Right renal cortex interstitium (tissue), 3 donors: ENCODE results near the gene PRICKLE4. TPM values are rescaled to one million over a fixed set of nuclear protein-coding genes. Genes with fewer than 3 reads are reported as not detected.
A peak's percentile ranks its signal among the peaks of the same experiment; 100 is the strongest.

Experiments
- DNase-seq, 3 donors: peaks; one replicate each; pipeline ENCODE4 v3.0.0-alpha.2; 2013; ENCODE audit warnings: low read depth in 3 of 3, low spot score in 2 of 3
- polyA plus RNA-seq, 3 donors: library from polyadenylated mRNA; unstranded; fragments of 120-200 nt; gene quantifications; one replicate each; pipeline ENCODE4 v1.2.1, GENCODE V29; 2013; ENCODE audit not compliant: insufficient read length in 3 of 3

The PRICKLE4 gene, protein sequence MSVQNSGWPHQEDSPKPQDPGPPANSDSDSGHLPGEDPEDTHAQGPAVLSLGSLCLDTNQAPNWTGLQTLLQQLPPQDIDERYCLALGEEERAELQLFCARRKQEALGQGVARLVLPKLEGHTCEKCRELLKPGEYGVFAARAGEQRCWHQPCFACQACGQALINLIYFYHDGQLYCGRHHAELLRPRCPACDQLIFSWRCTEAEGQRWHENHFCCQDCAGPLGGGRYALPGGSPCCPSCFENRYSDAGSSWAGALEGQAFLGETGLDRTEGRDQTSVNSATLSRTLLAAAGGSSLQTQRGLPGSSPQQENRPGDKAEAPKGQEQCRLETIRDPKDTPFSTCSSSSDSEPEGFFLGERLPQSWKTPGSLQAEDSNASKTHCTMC
- 1 to 10 TPM; 2.4 to 5.4 (median 4.3) TPM for polyA plus RNA-seq

DNA sequence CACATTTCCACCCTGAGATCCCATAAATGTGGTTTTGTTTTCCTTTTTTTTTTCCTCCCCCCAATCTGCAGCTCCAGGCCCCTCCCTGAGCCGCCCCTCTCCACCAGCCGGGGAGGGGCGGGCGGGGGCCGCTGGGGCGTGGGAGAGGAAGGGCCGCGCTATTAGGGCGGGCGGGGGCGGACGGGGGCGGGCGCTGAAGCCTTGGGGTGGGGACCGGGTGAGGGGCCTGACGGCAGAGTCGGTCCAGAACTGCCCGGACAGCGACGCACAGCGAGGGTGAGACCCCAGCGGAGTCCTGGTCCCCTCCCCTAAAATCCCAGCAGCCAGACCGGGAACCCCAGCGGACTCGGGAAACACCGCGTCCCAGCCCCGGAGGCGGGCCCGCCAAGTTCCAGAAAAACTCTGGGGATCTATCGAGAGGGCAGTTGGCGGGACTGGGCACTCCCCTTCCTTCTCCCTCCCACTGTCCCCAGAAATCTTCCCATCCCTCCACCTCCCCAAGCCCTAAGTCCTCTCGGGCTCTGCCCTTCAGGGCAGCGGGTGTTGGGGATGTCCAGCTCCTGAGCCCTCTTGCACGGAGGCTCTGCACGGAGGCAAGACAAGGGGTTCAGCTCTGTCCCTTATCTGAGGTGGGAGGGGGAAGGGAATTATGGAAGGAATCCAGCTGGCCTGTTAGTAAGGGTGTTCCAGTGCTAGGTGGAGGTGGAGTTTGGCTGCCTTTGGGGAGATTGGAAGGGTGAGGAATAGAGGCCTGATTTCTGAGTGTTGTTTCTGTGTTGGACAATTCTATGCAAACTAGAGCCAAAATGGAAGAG, at the start of gene PRICKLE4:
Gene PRICKLE4 (plus strand): TSS at position 232 of the 815 bp plus-strand sequence. CDS start 2,692 bp downstream, outside the sequence.
- DNase-seq = no peak

DNA sequence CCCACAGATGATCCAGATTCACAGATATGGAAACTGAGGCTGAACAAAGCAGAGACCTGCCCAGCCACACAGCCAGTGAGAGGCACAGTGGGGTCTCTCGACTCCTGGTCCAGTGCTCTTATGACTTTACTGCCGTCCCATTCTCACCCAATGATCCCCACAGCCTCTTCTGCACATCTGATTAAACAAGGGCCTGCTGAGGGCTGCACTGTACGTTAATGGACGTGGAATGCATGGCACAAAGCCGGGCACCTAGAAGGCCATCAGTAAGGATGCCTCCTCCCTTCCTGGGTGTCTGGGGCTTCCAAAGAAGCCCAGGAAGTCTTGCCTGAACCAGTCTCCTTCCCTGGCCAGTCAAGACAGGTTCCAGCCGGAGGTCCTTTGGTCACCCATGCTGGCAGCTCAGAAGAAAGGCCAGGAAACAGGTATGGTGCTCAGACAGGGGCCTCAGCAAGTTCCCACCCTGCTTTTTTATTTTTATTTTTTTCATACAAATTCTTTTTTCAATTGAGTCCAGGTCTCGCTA, 49.0 kb upstream of the PRICKLE4 start:
- no peak for DNase-seq

DNA sequence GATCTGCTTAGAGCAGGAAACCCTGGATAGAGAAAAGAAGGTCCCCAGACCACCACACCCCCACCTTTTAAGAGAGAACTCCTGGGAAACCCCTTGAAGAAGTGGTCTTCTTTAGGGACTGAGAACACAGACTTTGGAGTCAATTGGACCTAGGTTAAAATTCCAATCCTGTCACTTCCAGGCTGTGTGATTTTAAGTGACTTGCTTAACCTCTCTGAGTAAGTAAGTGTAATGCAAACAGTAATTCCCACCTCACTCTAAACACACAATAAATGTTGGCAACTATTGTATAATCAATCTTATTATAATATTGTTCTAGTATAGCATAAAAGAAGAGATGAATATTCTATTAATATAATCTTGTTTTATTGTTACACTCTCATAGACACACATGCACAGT, 48.4 kb upstream of the PRICKLE4 start:
- DNase-seq = no peak

DNA sequence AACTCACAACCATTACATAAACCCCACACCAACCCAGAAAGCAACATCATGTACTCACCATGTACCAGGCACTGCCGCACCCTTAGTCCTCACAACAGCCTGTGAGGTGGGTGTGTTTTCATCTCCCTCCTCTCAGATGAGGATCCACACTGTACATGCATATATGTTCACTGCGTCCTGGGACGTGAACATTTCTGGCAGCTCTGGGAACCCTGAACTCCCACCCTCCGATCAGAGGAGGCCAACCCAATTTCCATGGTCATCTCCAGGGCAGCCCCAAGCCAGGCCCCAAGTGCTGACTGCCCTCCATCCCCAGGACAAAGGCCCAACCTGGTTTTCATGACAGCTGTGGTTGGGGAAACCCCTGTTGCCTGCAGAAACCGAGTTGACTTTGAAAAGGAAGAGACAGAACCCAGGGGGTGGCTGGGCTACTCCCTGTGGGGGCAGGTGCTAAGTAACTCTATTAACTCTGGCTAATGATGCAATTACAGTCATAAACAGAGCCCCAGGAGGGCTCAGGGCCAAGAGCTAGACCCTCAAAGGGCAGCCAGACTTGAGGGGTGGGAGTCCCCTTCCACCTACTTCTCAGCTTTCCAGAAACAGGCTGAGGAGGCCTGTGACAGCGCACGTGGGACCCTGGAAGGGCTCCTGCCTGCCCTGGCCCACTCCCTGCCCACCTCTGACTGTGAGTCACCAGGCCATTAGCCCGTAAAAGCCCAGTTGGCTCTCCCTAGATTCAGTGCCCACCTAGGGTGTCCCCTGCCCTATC, 47.8 kb upstream of the PRICKLE4 start:
- no peak for DNase-seq

DNA sequence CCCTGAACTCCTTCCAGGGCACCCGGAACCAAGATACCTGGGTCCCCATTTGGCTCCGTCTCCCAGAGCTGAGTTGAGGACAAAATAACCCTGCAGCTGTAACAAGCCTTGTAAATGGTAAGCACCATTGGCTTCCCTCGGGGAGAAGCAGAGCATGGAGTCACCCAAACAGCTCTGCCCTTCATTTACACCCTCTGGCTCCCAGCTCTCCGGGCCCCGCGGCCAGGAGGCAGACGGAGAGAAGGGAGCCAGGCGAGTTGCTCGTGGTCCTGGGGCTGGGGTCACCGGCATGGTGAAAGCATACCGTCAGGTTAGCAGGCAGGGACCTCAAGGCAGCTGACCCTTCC, 47.2 kb upstream of the PRICKLE4 start:
- DNase-seq = no peak

DNA sequence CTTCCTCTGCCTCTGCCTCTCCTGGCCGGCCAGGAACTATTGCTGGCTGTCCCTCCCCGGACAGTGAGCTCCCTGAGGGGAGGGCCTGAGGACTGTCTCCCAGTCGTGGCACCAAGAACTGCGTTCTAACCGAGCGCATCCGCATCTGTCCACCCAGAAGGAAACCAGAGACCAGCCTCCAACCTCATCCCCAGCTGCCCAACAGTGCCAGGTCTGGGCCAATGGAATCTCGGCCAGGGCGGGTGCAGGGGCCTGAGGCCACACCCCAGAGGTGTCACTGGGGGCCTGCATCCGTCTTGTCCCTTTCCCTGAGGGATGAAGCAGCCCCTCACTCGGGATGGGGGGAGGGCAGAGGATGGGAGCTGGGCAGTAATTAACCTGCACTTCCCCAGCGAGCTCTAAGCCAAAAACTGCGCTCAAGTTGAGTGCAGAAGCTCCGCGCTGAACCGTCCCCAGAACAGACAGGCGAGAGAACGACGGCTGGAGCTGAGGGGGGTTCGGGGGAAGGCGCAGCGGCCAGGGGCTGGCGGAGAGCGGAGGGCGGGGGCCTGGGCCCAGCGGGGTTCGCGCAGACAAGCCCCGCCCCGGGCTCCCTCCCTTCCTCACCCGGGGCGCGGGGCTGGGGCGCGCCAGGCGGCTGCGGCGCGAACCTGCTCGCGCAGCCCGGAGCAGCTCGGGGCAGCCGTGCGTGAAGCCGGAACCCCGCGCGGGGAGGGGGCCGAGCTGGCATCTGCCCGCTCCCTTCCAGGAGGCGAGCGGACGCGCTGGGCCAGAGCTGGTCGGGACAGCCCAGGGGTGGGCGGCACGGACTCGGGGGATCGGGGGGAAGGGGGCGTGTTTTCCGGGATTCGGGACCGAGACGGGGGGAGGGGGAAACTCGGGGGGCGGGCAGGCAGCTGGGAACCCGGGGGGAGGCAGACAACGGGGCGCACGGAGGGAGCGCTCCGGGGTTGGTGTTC, 46.6 kb upstream of the PRICKLE4 start:
- DNase-seq = peak in 1 of 3 donors; percentile 58

DNA sequence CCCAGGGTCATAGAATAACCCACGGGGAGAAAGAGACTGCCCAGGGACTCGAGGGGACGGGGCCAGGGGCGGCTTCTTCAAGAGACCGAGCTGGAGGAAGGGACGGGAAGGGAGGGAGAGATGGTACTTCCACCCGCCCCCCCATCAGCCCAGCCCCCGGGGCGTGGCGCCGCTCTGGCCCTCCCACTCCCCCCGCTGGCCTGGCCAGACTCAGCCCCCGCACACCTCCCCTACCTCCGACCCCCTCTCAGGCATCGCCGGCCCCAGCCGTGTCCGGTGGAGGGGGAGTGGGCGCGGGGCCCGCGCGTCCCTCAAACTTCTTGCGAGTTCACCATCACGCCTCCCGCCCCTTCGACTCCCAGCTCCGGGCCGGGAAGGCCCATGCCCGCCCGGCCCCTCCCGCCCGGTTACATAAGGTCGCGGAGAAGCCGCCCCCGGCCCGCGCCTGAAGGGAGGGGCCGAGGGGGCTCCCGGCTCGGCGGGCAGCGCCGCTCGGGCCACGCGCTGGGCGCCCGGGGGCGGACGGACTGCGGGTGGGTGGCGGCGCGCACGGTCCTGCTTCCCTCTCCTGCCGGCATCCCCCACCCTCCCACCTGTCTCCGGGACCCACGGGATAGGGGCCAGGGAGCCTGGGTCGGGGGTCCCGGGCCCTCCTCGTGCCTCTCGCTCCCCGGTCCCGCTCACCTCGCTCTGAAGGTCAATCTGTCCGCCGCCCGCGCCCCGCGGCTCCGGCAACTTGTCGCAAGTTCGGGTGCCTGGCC, 45.7 kb upstream of the PRICKLE4 start:
- DNase-seq = peak in 1 of 3 donors; percentile 56

DNA sequence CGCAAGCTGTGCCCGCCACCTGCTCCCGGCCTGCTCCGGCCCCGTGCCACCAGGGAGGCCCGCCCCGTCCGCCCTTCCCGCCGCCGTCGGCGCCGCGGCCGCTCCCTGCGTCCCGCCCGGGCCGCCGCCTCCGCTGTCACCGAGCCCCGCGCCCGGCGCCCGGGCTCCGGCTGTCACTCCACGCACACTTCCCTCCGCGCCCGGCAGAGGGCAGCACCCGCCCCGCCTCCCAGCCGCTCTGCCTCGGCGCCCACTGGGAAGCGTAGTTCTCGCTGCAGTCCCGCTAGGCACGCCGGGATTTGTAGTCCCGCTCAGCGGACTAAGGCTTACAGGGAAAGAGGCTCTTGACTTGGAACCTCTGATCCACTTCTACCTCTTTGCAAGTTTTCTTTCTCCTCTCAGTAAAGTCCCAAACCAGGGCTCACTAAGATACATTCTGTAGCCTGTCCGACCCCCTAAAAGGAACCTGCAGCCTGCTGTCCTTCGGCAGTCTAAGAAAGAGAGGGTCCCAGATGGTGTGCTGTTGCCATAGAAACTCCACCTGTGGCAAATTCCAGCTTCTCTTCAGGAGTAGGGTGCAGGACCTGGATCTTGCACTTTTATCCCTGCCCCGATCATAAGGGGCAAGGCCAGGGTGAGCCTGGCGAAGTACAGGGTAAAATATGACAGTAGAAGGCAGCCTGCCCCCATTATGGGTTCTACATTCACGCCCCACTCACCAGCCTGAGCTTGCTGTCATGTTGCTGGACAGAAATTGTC, 45.0 kb upstream of the PRICKLE4 start, which contains the start of gene TFEB:
Gene TFEB (minus strand): TSS at position 182 of the 759 bp plus-strand sequence. CDS start 44,395 bp downstream, outside the sequence.
- peak in 1 of 3 donors; percentile 84 for DNase-seq

DNA sequence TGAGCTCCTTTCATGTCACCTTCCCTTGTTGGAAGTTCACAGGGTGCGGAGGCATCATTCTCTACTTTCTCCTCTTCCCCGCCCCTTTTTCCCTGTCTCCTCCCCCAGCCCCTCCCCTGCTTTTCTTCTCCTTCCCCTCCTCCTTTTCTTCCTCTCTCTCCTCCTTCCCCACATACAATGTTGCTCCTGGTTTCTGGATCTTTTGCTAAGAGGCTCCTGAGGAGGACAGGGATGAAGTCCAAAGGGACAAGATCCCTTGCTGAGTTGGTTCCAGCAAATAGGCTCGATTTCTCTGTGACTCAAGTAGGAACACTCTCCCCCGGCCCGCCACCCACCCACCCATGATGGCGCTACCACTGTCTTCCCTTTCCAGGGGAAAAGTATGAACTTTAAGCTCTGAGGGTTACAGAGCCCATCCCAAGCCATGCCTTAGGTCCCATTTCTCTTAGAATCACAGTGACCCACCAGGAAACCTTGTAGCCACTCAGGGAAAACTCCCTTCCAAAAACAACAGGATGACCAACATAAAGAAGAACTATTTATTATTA, 44.3 kb upstream of the PRICKLE4 start:
- DNase-seq = no peak

DNA sequence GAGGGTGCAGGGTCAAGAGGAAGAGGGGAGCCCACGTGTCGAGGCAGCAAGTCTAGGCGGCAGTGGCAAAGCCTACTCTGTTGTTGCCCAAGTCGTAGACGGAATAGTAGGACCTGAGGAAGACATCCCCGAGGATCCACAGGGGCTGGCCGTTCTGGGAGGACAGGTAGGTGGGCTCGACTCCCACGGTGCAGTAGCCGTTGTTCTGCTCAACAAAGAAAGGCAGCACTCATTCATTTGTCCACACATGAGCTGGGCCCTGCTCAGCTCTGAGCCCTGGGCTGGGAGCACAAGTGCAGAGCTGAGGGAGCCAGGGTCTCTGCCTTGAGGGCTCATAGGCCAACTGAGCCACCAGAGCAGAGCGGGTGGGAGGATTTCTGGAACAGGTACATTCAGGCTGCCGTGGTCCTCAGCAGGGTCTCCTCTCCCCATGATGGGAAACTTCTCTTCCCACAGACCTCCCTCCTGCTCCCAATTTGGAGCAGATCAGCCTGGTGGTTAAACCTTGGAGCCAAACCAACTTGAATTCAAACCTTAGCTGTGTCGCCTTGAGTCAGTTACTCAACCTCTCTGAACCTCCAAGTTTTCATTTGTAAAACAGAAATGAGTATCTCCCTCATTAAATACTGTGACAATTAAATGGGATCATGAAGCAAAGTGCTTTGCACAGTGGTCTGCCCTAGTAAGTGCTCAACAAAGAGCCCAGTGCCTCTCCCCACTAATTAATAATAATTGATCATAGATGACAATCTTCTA, 43.6 kb upstream of the PRICKLE4 start:
- DNase-seq = no peak

DNA sequence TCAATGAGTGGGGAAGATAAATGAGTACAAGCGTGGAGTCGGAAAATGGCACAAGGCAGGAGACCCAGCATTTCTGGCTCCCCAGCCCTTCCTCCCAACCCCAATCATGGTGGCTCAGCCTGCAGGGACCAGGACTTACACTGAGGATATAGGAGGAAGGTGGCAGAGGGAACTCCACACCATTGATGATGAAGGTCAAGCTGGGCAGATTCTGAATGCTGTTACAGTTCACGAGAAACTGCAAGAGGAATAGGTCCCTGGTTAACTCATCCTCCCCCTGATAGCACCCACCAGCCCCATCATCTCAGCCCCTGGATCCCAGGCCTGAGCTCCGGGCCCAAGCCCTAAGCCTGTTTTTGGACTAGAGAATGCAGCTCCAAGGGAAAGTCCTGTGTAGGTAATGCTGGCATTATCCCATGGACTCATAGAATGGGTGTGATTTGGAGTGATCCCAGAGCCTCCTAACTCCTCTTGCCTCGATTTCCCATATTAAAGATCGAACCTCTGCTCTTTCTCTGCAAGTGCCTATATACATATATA, 42.9 kb upstream of the PRICKLE4 start:
- DNase-seq = no peak

DNA sequence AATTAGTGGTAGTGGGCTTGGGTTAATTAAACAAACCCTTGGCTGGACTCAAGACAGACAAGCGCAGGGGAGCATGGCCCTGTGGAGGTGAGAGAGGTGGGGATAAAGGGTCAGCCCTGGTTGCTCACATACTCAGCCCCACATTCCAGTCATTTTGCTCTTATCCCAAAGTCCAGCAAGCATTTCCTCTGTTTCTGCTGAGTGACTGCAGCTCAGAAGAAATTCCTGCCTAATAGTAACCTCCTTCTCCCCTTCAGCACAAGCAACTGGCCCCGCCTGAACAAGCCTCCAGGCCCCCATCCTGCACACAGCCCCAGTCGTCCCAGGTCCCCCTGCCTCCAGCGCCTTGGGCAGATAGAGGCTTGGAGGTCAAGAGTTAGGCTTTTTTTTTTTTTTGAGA, 41.5 kb upstream of the PRICKLE4 start:
- DNase-seq = no peak

DNA sequence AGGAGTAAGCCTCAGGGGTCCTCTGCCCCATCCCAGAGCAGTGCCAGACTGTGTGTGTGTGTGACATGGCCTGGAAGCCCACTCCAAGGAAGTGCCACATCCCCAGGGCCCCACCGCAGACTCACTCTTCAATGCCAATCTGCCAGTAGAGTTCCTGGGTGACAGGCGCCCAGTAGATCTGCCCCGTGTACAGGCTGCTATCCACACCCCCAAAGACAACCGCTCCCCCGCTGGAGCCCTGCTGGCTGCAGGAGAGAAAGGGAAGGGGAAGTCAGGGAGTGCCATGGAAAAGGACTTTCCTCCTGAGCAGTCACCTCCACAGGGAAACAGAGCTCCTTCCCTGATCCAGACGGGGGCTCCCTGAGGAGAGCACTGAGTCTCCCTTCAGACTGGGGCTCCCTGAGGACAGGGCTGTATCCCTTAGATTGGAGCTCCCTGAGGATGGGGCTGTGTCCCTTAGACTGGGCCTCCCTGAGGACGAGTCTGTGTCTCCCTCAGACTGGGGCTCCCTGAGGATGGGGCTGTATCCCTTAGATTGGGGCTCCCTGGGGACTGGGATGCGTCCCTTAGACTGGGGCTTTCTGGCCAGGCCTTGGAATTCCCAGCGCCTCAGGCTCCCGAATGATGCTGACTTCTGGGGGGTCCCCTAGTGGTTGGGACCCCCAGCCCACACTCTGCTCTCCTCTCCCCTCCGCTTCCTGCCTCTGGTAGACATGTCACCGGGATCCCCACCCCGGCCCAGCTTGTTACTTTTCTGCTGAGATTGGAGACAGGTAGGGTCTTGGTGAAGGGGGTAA, 40.0 kb upstream of the PRICKLE4 start:
- DNase-seq = no peak

DNA sequence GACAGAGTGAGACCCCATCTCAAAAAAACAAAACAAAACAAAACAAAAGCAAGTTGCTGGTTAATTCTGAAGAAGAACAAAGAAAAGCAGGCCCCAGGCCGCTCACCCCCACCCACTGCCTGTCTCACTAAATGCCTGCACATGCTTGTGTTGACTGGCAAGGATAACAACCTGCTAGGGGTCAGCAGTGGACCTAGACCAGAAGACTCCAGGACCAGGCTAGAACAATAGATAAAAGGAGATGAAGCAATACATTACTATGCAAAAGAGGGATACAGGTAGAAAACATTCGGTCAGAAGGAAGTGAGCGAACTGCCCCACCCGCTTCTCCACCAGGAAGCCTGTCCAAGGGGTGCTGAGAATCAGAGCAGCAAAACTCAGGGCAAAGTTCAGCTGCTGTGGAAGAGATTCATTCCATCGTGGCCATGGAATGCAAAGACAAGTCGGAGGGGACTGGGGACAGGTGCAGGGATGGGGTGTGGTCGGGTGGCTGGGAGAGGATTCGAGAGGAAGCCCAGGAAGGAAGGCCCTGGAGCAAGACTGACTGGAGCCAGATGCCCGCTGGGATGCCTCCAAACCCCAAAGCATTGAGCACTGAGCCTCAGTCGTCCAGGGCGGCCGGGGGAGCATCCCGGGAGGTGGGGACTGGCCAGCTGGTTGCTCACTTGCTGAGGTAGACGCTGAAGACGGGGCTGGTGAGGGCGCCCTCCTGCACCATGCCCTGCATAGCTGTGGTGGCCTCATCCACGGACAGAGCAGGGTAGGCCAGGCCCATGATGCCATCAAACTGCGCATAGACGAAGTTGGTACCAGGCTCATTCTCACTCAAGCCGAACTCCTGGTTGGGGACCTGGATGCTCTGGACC, 38.7 kb upstream of the PRICKLE4 start:
- DNase-seq = no peak
